C4-2B (cell line): ENCODE data around the gene FAM83F.

Source experiments
- CTCF ChIP-seq: fragments of 450-650 bp; conservative IDR thresholded peaks from 2 replicates; pipeline ENCODE4 v1.5.1; 2017; ENCODE audit warnings: mild to moderate bottlenecking
- ZFX ChIP-seq: fragments of 450-650 bp; IDR thresholded peaks from 2 replicates; pipeline ENCODE4 v1.6.1; 2017

GRCh38 chr22:40082184-40082583 lies 87.4 kb downstream of the FAM83F start:
- no peak for TF ChIP-seq CTCF
- no peak for TF ChIP-seq ZFX
